GM19035 (cell line): Measurements from ENCODE around the gene SPECC1.

Experiments
- ATAC-seq: cut with Tn5 transposase; IDR thresholded peaks from one replicate; pipeline ENCODE4 v1.9.1; 2021; ENCODE audit not compliant: unreplicated experiment

Gene SPECC1

GRCh38 chr17:20264996-20265395 lies 255.8 kb downstream of the SPECC1 start:
- no peak for ATAC-seq

GRCh38 chr17:20266806-20267458 lies 257.8 kb downstream of the SPECC1 start:
- ATAC-seq = no peak

DNA sequence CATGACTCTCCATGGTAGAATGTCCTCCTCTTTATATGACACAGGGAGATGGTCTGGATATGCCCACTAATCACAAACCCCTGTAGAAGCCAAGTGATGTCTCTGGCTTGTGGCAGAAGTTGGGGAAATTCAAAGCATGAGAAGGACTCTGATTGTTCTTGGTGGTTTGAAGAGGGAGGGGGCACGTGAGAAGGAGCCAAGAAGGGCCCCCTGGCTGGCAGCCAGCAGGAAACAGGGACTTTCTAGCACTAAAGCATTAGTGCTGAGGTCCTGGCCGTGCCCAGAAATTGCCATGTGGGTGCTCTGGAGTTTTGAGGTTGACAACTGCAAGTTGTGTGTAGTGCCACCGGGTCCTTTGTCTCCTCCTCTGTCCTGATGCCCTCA lies 258.3 kb downstream of the SPECC1 start:
- no peak for ATAC-seq

- ATAC-seq = no peak
These were observed 261.2 kb downstream of the SPECC1 start for GRCh38 chr17:20270369-20270768.

DNA sequence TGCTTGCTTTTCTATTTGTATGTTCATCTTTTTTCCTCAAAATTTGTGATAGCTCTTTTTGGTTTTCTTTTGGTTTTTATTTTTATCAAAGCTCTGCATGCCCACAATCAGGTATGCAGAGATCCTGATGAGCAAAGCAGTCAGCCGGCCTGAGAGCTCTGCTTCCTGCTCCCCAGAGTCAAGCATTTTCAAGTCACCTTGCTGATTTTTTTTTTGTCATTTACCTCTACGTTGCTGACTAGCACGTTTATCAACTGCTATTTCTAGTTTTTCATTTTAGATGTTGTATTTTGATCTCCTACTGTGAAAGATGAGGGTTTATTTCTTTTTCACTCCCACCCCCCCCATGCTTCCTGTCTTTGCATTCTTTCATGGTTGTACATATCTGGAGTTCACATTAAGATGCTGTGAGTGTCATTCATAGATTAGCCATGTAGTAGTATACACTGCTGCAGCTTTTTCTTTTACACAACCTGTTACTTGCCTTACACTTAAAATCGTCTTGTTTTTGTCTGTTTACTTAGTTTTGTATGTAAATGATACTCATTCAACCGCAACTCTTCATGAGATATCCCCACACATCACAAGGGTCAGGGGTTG lies 262.0 kb downstream of the SPECC1 start:
- no peak for ATAC-seq

- no peak for ATAC-seq
These were observed 264.8 kb downstream of the SPECC1 start for GRCh38 chr17:20273741-20274500.

GRCh38 chr17:20275653-20276052 lies 266.5 kb downstream of the SPECC1 start:
- no peak for ATAC-seq

DNA sequence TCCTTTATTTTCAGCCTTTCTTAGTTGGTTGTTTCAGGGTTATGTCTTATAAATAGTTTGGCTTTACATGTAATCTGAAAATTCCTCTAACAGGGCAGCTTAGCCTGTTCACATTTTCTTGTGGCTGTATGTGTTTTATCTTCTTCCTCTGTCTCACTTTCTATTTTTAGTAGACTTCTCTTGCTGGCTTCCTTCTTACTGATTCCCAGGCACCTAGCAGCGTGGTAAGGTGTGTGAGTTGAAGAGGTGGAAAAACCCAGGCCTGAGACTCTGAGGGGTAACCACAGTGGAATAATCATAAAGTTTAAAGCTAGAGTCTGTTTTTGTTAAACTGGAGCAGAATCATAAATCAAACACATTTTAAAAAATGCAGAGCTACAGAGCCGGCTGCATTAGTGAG lies 267.3 kb downstream of the SPECC1 start:
- ATAC-seq = no peak

GRCh38 chr17:20278805-20279204 lies 269.6 kb downstream of the SPECC1 start:
- no peak for ATAC-seq

DNA sequence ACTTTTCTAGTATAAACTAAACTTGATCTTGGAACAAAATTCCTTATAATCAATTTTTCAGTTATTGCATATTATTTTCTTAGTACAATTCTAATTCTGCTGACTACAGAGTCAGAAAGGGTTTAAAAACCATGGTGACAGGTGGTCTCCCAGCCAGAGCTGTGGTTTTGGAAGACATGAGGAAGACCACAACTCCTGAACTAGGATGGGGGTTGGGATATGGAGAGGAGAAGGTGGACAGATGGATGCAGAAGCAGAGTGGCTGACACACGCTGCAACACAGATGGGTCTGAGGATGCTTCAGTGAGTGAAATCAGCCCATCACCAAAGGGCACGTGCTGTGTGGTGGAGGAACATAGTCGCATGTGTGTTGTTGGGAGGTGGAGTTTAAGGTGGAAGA lies 270.5 kb downstream of the SPECC1 start:
- no peak for ATAC-seq

DNA sequence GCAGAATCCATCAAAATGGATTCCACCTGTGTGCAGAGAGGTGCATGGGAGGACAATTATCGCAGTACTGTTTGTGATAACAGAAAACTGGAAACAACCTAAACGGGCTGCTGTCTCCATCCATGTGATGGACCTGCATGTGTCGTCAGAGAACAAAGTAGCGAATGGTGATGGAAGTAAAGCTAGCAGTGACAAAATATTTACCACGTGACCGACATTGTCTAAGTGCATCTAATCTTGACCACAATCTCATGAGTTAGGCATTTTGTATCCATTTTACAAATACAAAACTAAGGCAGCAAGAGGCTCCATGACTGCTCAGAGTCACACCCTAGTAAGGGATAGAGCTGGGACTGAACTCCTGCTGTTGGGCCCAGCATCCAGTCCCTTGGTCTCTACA lies 270.9 kb downstream of the SPECC1 start:
- ATAC-seq = no peak

DNA sequence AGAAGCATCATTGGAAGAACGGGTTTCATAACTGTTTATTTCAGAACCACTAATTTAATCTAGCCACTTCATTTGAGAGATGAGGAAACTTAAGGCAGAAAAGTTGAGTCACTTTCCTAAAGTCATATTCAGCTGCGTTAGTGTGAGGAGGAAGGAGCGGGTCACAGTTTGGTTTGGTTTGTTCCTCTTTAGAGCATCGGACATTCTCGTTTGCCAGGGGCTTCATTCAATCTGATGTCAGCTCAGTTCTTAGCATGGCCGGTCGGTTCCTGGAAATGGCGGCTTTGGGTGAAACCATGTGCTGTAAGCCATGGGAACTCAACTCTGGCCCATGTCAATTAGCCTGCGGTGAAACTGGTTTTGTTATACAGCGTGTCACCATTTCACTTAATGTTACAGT lies 271.7 kb downstream of the SPECC1 start:
- no peak for ATAC-seq

- no peak for ATAC-seq
These were observed 272.7 kb downstream of the SPECC1 start for GRCh38 chr17:20281860-20282259.

DNA sequence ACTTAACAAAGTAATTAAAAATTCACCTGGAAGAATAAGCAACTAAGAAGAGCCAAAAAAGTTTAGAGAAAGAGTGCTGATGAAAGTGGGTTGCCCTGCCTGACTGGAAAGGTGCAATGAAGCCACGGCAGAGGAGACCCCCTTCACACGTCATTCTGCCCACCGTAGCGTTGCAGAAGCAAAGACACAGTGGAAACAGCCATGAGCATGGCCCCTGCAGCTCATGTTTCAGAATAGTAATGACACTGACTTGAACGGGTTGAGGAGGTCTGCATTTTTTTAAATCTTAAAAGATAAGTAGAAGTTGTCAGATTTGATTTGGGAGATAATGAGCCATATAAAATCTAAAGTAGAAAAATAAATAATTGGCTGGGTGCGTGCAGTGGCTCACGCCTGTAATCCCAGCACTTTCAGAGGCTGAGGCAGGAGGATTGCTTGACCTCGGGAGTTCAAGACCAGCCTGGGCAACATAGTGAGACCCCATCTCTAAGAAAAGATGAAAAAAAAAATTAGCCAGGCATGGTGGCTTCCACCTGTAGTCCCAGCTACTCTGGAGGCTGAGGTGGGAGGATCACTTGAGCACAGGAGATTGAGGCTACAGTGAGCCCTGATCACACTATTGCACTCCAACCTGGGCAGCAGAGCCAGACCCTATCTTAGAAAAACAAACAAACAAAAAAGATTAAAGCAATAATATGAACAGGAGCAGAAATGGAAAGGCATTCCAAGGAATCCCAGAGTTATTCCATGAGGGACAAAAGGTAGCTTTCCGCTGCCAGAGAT lies 273.6 kb downstream of the SPECC1 start:
- ATAC-seq = no peak

- ATAC-seq = no peak
These were observed 274.9 kb downstream of the SPECC1 start for GRCh38 chr17:20284022-20284421.

DNA sequence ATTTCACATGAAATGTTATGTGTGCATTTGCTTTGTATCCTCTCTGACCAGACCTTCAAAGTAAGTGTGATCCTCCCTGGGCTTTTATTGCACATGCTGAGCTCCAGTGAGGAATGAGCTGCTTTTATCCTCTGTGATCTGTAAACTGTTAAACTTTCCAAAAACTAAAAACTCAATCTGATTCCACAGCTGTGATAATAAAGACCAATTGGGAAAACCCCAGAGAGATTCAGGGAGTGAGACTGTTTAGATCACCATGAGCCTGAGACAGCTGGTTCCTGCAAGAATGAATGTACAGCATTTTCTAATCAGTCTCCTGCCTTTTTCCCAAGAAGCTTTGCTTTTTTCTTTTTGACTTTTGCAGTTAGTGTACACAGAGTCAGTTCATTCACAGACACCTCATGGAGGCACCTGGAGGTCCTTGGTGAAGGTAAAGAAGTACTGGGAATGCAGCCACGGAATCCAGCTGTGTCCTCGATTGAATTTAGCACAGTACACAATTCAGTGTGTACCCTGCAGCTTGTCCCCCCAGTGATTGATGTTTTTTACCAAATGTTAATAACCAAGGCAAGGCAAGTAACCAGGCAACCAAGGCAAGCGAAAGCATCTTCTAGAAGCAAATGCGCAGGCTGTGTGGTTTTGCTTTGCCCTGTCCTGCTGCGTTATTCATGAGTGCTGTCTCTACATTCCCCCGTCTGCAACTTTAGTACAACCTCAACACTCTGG lies 275.6 kb downstream of the SPECC1 start:
- ATAC-seq = no peak

- ATAC-seq = no peak
These were observed 280.8 kb downstream of the SPECC1 start for GRCh38 chr17:20289984-20290383.

DNA sequence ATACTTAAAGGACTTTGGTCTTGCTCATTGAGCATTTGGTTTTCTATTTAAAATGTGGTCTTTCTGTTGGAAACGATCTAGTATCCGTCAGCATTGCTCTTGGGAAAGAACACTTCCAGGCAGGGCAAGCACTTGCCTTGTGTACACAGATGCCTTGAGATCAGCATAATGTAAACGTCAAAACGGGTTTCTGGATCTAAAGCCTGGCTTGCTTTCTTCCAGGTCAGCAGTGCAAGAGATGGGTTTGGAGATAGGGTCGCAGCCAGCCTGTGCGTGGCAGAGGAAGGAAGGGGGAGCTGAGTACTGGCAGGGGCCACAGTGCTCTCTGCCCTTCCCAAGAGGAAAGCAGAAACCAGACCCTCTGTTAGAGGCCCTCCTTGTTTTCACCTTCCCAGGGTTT lies 282.7 kb downstream of the SPECC1 start:
- ATAC-seq = no peak

- ATAC-seq = no peak
These were observed 284.3 kb downstream of the SPECC1 start for GRCh38 chr17:20293501-20293900.

- no peak for ATAC-seq
These were observed 285.0 kb downstream of the SPECC1 start for GRCh38 chr17:20294120-20294519.

DNA sequence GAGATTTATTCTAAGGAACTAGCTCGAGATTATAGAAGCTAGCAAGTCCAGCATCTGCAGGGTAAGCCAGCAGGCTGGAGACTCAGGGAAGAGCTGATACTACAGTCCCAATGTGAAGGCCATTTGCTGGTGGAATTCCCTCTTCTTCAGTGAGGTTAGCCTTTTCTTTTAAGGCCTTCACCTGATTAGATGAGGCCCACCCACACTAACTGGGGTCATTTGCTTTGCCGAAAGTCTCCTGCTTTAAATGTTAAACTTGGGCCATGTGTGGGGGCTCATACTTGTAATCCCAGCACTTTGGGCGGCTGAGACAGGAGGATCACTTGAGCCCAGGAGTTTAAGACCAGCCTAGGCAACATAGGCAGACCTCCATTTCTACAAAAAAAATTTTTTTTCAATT lies 289.9 kb downstream of the SPECC1 start:
- ATAC-seq = no peak
